ENCODE results near the gene HHIP. TPM values are rescaled to one million over a fixed set of nuclear protein-coding genes. Genes with fewer than 3 reads are reported as not detected.

Gene HHIP
- total RNA-seq, 2 donors from 2014 or later = 0.82 to 7.2 TPM

DNA sequence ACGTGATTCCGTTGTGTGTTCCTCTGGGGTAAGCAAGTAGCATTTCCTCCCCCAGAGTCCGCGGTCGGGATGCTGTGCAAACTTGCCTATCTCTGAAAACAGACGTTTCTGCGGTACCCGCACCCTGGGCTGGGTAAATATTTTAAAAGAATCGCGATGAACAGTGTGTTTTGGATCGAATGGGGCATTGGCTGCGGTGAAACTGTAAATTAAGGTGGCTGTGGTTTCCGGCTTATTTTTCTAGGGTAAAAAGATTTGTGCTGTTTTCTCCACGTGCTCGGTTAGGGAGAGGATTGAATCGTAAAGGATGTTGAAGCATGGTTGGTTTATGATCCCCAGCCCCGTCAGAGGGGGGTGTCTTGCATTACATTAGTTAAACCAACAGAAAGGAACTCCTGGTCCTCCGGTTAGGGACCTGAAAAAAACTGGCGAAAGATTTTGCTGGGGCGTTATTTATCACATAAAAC is 1.2 kb downstream of the HHIP start:
- H3K9me3 ChIP-seq = no peaks in the 10 kb centered on the region
- no peak for DNase-seq (ENCODE audit: low spot score)
- H3K4me3 ChIP-seq = peak overlapping the region; percentile 32 to 44
- TF ChIP-seq, protein P1, sequence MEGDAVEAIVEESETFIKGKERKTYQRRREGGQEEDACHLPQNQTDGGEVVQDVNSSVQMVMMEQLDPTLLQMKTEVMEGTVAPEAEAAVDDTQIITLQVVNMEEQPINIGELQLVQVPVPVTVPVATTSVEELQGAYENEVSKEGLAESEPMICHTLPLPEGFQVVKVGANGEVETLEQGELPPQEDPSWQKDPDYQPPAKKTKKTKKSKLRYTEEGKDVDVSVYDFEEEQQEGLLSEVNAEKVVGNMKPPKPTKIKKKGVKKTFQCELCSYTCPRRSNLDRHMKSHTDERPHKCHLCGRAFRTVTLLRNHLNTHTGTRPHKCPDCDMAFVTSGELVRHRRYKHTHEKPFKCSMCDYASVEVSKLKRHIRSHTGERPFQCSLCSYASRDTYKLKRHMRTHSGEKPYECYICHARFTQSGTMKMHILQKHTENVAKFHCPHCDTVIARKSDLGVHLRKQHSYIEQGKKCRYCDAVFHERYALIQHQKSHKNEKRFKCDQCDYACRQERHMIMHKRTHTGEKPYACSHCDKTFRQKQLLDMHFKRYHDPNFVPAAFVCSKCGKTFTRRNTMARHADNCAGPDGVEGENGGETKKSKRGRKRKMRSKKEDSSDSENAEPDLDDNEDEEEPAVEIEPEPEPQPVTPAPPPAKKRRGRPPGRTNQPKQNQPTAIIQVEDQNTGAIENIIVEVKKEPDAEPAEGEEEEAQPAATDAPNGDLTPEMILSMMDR (IDR thresholded peaks at IDR 0.05) = no peak
- TF ChIP-seq POLR2A (IDR thresholded peaks at IDR 0.05) (no peak), POLR2AphosphoS5 (IDR thresholded peaks at IDR 0.05) (no peak)
- H3K4me1 ChIP-seq (replicated peaks) = no peaks in the 10 kb centered on the region
- intact Hi-C loops (cut with DNase I) = no loop called here
- H3K36me3 ChIP-seq = no peaks in the 10 kb centered on the region
- H3K27ac ChIP-seq = peak overlapping the region in 1 of 2 donors; percentile 48
- H3K27me3 ChIP-seq (replicated peaks; ENCODE audit: insufficient read depth) = peaks cover 4% of the 10 kb centered on the region
- WGBS = 2% methylated on average over 20 of the region's 20 CpGs

GRCh38 chr4:144647590-144647989 is 1.6 kb downstream of the HHIP start:
- TF ChIP-seq POLR2A (IDR thresholded peaks at IDR 0.05) (no peak), POLR2AphosphoS5 (IDR thresholded peaks at IDR 0.05) (no peak)
- TF ChIP-seq, protein P1 (IDR thresholded peaks at IDR 0.05) = no peak
- peaks cover 4% of the 10 kb centered on the region for H3K27me3 ChIP-seq (replicated peaks; ENCODE audit: insufficient read depth)
- no peaks in the 10 kb centered on the region for H3K36me3 ChIP-seq
- no peaks in the 10 kb centered on the region for H3K9me3 ChIP-seq
- intact Hi-C loops (cut with DNase I) = no loop called here
- DNase-seq (ENCODE audit: low spot score) = no peak
- no peak overlapping the region for H3K4me3 ChIP-seq
- WGBS = 19% methylated on average over 4 of the region's 4 CpGs
- H3K4me1 ChIP-seq (replicated peaks) = no peaks in the 10 kb centered on the region
- H3K27ac ChIP-seq = no peak overlapping the region

GRCh38 chr4:144648042-144648441 is 2.1 kb downstream of the HHIP start:
- Histone ChIP-seq H3K4me1 (replicated peaks) (no peaks in the 10 kb centered on the region), H3K9me3 (no peaks in the 10 kb centered on the region), H3K36me3 (no peaks in the 10 kb centered on the region), H3K27ac (no peak overlapping the region), H3K27me3 (replicated peaks; ENCODE audit: insufficient read depth) (peaks cover 4% of the 10 kb centered on the region), H3K4me3 (no peak overlapping the region)
- TF ChIP-seq POLR2A (IDR thresholded peaks at IDR 0.05) = no peak
- no peak for TF ChIP-seq POLR2AphosphoS5 (IDR thresholded peaks at IDR 0.05)
- TF ChIP-seq, protein P1 (IDR thresholded peaks at IDR 0.05) = no peak
- no peak for DNase-seq (ENCODE audit: low spot score)
- intact Hi-C loops (cut with DNase I) = no loop called here
- WGBS = 41% methylated on average over 2 of the region's 2 CpGs

- Histone ChIP-seq H3K4me1 (replicated peaks) (no peaks in the 10 kb centered on the region), H3K36me3 (no peaks in the 10 kb centered on the region), H3K9me3 (no peaks in the 10 kb centered on the region), H3K27ac (no peak overlapping the region), H3K27me3 (replicated peaks; ENCODE audit: insufficient read depth) (peaks cover 4% of the 10 kb centered on the region), H3K4me3 (no peak overlapping the region)
- intact Hi-C loops (cut with DNase I) = no loop called here
- no peak for DNase-seq (ENCODE audit: low spot score)
- TF ChIP-seq, protein P1 (IDR thresholded peaks at IDR 0.05) = no peak
- TF ChIP-seq POLR2A (IDR thresholded peaks at IDR 0.05) = no peak
- TF ChIP-seq POLR2AphosphoS5 (IDR thresholded peaks at IDR 0.05) = no peak
- 85% methylated on average over 1 of the region's 1 CpG for WGBS
Measured at GRCh38 chr4:144649646-144650045, 3.7 kb downstream of the HHIP start.

DNA sequence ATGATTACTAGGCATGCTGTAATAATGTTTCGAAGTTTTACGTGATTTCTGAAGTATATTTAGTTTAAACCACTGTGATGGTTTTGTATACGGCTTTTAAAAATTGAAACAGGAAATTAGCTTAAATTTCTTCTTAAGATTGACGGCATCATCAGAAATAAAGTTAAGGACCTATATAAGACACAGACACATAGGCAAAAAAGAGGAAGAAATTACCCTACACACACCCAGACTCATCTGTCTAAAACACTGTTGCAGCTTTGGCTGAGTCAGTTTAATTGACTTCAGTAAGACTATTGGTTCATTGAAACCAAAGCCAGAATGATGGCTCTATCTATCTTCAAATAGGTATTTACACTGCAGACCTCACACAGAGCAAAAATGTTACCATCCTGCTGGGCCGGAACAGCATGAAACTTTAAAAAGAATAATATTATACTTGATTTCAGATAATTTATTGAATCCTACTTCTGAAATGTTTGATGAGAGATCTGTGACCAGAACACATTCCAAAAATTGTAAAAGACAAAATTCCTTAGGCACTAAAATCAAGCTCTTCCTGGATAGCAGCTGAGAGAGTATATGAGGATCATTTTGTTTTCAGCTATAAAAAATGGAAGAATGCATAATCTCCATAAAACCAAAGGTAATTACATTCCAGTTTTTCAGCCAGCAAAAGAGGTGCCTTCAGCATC is 4.5 kb downstream of the HHIP start:
- H3K4me3 ChIP-seq = no peak overlapping the region
- H3K4me1 ChIP-seq (replicated peaks) = no peaks in the 10 kb centered on the region
- H3K27me3 ChIP-seq (replicated peaks; ENCODE audit: insufficient read depth) = peaks cover 4% of the 10 kb centered on the region
- no peaks in the 10 kb centered on the region for H3K9me3 ChIP-seq
- WGBS = 75% methylated on average over 5 of the region's 5 CpGs
- no peaks in the 10 kb centered on the region for H3K36me3 ChIP-seq
- no peak overlapping the region for H3K27ac ChIP-seq
- TF ChIP-seq POLR2AphosphoS5 (IDR thresholded peaks at IDR 0.05) (no peak), POLR2A (IDR thresholded peaks at IDR 0.05) (no peak)
- TF ChIP-seq, protein P1 (IDR thresholded peaks at IDR 0.05) = no peak
- intact Hi-C loops (cut with DNase I) = no loop called here
- DNase-seq (ENCODE audit: low spot score) = no peak

All from prostate gland (tissue), 2 donors.